Stimulated activated CD4-positive, alpha-beta T cell treated with anti-CD3 and anti-CD28 coated beads, TNF-alpha, amount 100 ng/mL, for 1 hour (primary cell): ENCODE results near the gene C1S.

ENCODE experiments used
- DNase-seq, 3 donors: peaks; one replicate each; pipeline ENCODE4 v3.0.0-alpha.2; 2020; ENCODE audit warnings: low read depth in 3 of 3, low spot score in 1 of 3

Gene C1S

DNA sequence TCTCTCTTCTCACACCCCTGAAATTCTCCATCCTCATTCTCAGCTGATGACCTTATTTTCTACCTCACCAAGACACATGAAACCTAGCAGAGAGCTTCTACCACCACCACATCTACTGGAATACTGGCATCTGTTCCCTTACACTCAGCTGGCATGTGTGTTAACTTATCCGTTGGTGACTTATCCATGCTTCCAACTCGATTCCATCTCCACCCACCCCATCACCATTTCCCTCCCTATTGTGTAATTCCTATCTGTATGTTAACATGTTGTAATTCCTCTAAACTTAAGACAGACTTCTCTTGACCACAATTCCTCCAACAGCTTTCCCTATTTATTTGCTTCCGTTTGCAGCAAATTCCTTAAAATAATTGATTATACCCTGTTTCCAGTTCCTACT lies 15.4 kb downstream of the C1S start:
- DNase-seq: no peak

DNA sequence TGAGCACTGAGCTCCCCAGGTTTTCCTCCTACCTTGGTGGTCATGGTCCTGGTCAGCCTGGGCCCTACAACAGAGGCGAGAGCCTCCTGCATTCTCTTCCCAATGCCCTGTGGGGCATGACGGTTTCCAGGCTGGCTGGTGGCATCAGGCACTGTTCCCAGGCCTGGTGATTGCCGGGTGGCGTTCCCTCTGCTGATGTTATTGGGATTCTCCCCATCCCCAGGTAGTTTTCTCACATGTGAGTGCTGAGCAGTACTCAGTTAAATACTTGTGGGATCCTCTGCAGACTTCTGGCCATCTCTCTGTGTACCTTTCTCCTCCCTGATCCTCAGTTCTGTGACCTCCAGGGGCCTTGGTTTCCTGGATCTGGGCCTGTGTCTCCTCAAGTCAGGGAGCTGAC lies 16.0 kb downstream of the C1S start:
- no peak for DNase-seq

DNA sequence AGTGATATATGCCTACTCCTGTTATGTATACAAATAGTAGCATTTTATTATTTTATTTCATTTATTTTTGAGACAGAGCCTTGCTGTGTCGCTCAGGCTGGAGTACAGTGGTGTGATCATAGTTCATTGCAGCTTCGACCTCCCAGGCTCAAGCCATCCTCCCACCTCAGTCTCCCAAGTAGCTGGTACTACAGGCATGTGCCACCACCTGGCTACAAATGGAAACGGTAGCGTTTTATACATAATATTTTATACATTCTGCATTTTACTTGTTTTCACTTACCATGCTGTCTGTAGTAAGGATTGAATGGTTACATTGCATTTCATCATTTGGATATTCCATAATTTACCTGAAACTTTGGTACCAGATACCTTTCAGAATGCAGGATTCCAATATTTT lies 17.6 kb downstream of the C1S start:
- no peak for DNase-seq

GRCh38 chr12:7079826-7080125 lies 19.3 kb downstream of the C1S start:
- DNase-seq: no peak

GRCh38 chr12:7081037-7081436 lies 20.5 kb downstream of the C1S start:
- DNase-seq: no peak

- no peak for DNase-seq
Observed at GRCh38 chr12:7083125-7083524, 22.6 kb downstream of the C1S start.

GRCh38 chr12:7089196-7089871 lies 28.8 kb downstream of the C1S start:
- DNase-seq: no peak

DNA sequence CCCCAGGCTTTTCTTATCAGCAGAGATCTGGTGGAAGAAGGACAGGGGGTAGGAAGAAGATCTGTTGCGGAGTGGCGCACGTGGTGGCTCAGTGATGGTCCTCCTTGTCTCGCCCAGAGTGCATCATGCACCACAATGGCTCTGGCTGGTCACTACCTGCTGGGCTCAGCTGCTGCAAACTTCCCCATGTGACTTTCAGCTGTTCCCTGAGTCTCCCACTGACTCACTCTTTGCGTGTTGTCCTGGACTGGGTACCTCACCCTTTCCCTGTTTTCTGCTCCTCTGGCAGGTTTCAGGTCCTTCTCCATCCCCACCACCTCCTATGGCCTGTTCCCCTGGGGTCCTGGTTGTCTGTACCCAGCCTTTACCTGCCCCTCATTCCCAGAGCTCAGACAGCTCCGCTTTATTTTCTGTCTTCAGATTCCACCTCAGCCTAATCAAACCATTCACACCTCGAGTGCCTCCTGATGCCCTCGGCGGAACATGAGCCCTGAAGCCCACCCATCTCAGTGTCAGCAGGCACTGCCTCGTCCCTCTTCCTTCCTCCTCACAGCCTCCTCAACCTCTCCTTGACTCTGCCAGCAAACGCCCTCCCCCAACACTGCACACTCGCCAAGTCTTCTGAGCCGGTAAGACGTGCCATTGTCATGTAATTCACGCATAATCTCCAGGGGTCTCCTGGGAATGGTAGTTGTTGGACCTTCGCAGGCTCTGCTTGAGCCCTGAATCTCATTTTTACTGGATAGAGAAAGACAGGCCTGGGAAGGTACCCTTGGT lies 29.9 kb downstream of the C1S start:
- no peak for DNase-seq

DNA sequence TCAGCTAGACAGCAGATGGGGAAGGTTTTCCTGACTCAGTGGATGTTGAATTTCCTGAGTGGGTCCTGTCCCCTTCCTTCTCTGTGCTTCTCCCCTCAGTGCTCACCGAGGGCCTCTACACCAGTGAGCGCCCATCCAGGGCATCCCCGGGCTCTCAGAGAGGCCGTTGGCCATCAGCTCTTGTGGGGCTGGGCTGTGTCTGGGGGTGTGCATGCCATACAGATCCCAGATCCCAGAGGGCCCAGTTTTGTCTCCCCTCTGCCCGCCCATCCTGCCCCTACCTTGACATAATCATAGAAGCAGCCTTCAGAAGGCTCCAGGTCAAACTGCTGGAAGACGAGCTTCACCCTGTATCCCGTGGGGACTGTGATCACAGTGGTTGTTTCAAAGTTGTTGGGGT lies 30.7 kb downstream of the C1S start:
- DNase-seq: no peak

DNA sequence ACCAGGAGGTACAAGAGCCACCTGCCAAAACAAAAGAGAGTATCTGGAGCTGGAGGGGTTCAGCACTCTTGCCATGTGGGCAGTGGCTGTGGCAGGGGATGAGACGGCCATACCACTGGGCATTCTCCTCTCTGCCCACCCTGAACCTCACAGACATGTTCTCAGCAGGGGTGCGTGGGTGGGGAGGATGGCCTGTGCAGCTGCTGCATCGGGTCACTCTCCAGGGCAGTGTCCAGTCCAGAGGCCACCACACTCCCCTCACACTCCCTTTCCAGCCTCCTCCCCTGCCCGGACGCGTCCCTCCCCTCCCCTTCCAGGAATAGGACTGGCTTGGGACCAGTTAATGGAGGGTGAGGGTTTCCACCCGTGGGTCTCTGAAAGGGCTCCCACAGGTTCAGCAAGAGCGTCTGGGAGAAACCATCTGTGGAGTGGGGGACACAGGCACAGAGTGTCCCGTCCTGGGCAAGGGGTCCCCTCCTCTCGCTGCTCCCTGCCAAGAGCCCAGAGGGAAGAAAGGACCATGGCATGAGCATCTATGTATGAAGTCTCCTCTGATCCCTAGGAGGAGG lies 31.2 kb downstream of the C1S start:
- no peak for DNase-seq

DNA sequence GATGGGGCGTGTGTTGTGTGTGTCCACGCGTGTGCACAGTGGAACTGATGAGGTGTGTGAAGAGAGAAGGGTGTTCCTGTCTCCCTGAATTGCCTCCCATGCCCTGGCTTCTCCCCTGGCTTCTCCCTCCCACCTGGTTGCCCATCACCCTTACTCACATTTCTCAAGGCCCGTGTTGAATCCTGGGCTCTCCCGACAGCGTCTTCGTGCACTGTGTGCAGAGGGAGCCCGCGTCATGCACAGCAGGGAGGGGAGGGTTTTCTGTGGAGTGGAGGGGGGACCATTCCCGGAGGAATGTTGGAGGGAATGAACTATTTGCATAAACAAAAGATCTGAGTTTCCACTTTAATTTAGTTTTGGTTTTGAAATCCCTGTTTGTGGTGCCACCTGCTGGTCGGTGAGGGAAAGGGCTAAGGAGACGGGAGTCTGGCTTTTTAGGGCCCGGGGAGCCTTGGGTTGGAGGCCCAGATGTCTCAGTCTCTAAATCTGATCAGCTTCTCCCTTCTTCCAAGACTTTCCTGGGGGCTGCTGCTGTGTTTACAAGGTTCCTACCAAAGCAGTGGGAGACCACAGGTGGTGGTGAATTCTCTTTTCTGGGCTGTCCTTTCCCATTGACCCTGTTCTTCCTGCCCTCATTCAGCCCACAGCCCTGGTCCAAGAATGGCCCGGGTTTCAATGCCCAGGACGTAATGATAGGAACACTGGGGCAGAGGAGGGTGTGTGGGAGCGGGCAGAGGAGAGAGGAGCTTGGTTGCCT lies 31.9 kb downstream of the C1S start, which contains the start of gene C1R:
Gene C1R, minus strand, starts transcription at position 217 of the 757 bp plus-strand sequence. Its CDS starts 57 bp downstream, at position 160.
- DNase-seq: peak; percentile 26 to 58 (median 32)

GRCh38 chr12:7092986-7093460 lies 32.5 kb downstream of the C1S start:
- no peak for DNase-seq

- no peak for DNase-seq
Observed at GRCh38 chr12:7093486-7093885, 33.0 kb downstream of the C1S start.

DNA sequence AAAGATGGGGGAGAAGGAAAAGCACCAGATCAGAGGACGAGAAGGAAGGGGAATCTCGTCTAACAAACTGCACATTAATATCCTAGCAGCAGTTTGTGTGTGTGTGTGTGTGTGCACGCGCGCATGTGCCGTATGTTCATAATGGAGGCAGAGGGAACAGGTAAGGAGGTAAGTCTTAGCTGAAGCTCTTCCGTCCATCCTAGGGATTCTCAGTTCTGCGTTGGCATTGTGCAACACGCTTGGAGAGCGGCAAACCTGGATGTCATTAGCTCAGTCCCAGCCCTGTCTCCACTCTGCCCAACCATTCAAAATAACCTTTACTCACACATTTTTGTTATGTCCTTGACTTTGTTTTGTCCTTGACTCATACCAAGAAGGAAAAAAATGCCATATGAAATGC lies 33.4 kb downstream of the C1S start:
- no peak for DNase-seq

DNA sequence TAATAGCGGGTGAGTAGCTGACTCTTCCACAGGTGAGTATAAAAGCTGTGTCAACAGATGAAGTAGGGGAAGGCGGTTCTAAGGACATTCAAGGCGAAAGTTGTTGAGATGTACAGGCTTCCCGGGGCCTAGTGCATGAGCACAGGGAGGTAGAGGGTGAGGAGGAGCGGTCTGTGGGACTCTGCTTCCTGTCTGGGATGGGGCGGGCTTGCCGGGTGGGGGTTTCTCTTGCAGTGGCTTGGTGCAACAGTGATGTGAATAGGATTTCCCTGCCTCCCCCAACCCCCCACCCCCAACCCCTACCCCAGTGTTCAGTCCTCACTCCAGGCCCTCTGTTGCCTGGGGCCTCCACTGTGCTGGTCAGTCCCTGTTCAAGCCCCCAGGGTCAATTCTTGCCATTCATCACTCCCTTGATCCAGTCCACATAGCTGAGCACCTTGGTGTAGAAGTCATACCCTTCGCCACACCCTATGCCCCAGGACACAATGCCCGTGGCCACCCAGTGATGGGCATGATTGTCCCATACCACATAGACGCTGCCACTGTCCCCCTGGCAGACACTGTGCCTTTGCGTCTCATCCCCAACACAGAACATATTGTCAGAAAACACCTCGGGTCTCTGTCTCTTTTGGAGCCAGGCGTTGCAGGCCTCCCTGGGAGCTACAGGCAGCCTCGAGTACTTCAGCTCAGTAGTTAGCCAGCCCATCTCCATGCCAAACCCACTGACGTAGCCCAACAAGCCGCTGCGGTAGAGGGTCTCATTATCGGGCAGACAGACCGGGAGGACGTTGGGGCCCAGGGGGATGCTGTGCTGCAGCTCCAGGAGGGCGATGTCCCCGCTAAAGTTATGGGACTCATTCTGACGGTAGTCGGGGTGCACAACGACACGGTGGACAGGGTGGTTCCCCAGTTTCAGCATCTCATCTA lies 35.8 kb downstream of the C1S start:
- DNase-seq: no peak

DNA sequence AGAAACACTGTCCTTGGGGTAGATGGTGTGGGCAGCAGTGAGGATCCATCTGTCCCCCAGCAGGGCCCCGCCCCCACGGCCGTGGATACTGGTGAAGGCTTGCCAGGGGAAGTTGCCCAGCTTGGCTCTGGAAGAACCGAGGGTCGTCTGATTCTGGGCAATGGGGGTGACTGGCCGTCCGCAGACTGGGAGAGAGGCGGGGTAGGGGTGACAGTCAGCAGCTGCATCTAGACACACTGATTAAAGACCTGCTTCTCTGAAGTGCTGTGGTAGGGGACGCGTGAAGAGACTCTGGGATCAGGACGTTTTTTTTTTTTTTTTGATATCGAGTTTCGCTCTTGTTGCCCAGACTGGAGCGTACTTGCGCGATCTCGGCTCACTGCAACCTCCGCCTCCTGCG lies 36.5 kb downstream of the C1S start:
- DNase-seq: no peak

- DNase-seq: no peak
Observed at GRCh38 chr12:7099290-7099996, 38.9 kb downstream of the C1S start.

DNA sequence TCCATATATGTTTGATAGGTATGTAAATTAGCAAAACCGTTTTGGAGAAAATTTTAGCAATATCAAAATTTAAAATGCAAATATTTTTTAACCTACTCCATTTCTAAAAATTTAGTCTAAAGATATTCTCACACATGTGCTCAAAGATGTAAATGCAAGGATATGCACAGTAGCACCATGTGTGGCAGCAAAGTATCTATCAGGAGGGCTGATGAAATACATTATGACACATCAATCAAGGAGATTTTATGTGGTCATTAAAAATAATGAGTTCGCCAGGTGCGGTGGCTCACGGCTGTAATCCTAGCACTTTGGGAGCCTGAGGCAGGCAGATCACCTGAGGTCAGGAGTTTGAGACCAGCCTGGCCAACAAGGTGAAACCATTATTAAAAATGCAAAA lies 39.7 kb downstream of the C1S start:
- DNase-seq: no peak

DNA sequence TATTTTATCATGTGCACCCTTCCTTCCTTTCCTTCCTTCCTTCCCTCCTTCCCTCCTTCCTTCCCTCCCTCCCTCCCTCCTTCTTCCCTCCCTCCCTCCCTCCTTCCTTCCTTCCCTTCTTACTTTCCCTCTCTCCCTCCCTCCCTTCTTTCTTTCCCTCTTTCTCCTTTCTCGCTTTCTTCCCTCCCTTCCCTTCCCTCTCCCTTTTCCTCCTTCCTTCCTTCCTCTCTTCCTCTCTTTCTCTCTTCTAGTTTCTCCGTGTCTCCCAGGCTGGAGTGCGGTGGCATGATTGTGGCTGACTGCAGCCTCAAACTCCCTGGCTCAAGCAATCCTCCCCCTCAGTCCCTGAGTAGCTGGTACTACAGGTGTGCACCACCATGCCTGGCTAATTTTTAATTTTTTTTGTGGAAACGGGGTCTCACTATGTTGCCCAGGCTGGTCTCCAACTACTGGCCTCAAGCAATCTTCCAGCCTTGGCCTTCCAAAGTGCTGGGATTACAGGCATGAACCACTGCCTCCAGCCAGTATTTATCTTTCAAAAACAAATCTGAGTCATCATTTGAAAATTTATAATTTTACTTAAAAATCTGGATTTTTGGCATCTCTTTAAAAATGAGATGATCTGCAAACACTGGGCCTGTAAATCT lies 40.7 kb downstream of the C1S start:
- no peak for DNase-seq
